Omental fat pad (tissue), 4 donors: ENCODE results near the gene AFAP1. TPM values are rescaled to one million over a fixed set of nuclear protein-coding genes. Genes with fewer than 3 reads are reported as not detected.

Source experiments
- ATAC-seq: fragments of 150-250 bp; one replicate; pipeline ENCODE4 v1.9.1; 2016; ENCODE audit warnings: mild to moderate bottlenecking, moderate library complexity; ENCODE audit not compliant: low FRiP score
- DNase-seq: peaks from one replicate; pipeline ENCODE4 v3.0.0-alpha.2; 2019; ENCODE audit warnings: low spot score
- total RNA-seq, 4 donors: library from RNA; depleted of rRNA; stranded (reverse); fragments of >200 nt; gene quantifications; one replicate each; pipeline ENCODE4 v1.1.0, GENCODE V29; 2016
- TF ChIP-seq, protein P1 (sequence below), 3 donors: fragments of 450-650 bp; IDR thresholded peaks; one replicate each; pipeline ENCODE4 v1.5.1; 2016 to 2017; ENCODE audit warnings: antibody characterized with exemption in 3 of 3, mild to moderate bottlenecking in 3 of 3, moderate library complexity in 2 of 3

AFAP1 gene
- total RNA-seq, 4 donors from 2014 or later, result 24.6 to 35.5 (median 26.9) TPM

DNA sequence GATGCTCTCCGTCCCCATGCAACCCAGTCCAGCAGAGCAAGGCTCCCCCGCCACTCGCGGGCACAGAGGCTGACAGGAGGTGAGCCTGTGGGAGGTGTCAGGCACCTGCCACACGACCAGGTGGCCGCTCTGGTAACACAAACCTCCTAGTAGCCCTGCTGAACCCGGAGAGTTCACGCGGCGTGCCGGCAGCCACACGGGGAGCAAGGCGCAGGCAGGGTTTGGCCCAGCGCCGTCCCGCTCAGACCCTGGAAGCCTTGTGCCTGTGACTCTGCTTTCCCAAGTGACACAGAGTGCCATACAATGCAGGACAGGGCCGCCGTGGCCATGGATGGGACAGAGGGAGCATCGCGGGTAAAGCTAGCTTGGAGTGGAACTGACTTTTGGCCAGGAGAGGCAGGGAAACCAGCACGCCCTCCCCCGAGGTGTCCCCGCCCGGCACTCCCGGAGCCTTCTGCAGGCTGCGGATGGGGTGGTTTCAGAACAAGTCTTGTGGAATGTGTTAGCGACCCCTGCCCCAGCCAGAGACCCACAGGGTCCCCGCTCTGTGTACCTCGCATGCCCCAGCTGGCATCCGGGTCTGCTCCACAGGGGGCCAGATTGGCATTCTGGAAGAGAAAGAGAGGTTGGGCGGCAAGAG is 44.7 kb upstream of the AFAP1 start:
- no peak for ATAC-seq
- no peak for DNase-seq
- TF ChIP-seq, protein P1, sequence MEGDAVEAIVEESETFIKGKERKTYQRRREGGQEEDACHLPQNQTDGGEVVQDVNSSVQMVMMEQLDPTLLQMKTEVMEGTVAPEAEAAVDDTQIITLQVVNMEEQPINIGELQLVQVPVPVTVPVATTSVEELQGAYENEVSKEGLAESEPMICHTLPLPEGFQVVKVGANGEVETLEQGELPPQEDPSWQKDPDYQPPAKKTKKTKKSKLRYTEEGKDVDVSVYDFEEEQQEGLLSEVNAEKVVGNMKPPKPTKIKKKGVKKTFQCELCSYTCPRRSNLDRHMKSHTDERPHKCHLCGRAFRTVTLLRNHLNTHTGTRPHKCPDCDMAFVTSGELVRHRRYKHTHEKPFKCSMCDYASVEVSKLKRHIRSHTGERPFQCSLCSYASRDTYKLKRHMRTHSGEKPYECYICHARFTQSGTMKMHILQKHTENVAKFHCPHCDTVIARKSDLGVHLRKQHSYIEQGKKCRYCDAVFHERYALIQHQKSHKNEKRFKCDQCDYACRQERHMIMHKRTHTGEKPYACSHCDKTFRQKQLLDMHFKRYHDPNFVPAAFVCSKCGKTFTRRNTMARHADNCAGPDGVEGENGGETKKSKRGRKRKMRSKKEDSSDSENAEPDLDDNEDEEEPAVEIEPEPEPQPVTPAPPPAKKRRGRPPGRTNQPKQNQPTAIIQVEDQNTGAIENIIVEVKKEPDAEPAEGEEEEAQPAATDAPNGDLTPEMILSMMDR (IDR thresholded peaks at IDR 0.05), result no peak

- TF ChIP-seq, protein P1 (IDR thresholded peaks at IDR 0.05), result no peak
- DNase-seq (no peak), ATAC-seq (no peak)
Measured at GRCh38 chr4:7983296-7983695, 43.6 kb upstream of the AFAP1 start.

- TF ChIP-seq, protein P1 (IDR thresholded peaks at IDR 0.05), result no peak
- no peak for ATAC-seq
Measured at GRCh38 chr4:7981738-7982394, 42.2 kb upstream of the AFAP1 start.

GRCh38 chr4:7980036-7980435 is 40.4 kb upstream of the AFAP1 start:
- DNase-seq (no peak), ATAC-seq (peak; percentile 13)
- TF ChIP-seq, protein P1 (IDR thresholded peaks at IDR 0.05), result no peak

More at GRCh38 chr4:7981738-7982394, 42.2 kb upstream of the AFAP1 start:
- DNase-seq, result no peak

- DNase-seq, result no peak
- no peak for ATAC-seq
- TF ChIP-seq, protein P1 (IDR thresholded peaks at IDR 0.05), result no peak
Measured at GRCh38 chr4:7979652-7979968, 39.9 kb upstream of the AFAP1 start.

DNA sequence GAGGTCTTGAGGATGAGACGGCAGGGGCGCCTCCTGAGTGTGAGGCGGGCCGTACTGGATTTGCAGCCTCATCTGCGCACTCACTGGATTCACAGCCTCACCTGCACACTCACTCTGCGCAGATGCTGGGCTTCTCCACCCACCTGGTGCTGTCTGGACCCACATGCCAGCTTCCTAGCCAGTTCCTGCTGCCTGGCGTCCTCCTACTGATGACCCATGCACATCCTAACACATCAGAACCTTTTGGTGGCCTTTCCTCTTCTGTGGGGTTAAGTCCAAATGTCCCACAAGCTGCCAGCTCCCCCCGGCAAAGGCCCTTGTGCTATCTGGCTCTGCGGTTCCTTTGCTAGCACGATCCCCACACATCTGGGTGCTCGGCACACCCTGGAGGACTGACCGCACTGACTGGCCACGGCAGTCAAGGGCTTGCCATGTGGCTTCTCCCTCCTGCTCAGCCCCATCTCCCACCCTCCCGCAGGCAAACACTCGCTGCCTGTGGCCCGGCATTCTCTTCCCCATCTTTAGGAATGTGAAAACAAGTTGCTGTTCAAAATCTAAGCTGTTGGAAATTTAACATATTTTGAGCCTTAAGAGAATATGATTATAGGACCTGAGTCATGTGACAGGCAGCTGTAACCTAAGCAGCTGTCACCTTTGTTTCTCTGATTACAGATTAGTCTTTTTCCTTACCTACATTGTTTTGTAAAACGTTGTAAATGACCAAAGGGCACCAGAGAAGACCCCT is 39.4 kb upstream of the AFAP1 start:
- TF ChIP-seq, protein P1 (IDR thresholded peaks at IDR 0.05), result no peak
- ATAC-seq, result peak; percentile 2
- DNase-seq, result no peak
